PC-9 (cell line): ENCODE measurements around the gene CSGALNACT2.

ENCODE experiments used
- EZH2 ChIP-seq: fragments of 200-600 bp; sonication (generic); IDR thresholded peaks from 2 replicates; pipeline ENCODE4 v1.8.0; 2017; ENCODE audit warnings: antibody characterized with exemption, low read depth
- TF ChIP-seq, protein P1 (sequence below): fragments of 200-600 bp; sonication (generic); conservative IDR thresholded peaks from 2 replicates; pipeline ENCODE4 v1.6.1; 2017; ENCODE audit warnings: mixed run types, antibody characterized with exemption, mild to moderate bottlenecking, moderate library complexity

GRCh38 chr10:43181146-43181545, 42.9 kb downstream of the CSGALNACT2 start:
- TF ChIP-seq EZH2 = no peak
- TF ChIP-seq, protein P1, sequence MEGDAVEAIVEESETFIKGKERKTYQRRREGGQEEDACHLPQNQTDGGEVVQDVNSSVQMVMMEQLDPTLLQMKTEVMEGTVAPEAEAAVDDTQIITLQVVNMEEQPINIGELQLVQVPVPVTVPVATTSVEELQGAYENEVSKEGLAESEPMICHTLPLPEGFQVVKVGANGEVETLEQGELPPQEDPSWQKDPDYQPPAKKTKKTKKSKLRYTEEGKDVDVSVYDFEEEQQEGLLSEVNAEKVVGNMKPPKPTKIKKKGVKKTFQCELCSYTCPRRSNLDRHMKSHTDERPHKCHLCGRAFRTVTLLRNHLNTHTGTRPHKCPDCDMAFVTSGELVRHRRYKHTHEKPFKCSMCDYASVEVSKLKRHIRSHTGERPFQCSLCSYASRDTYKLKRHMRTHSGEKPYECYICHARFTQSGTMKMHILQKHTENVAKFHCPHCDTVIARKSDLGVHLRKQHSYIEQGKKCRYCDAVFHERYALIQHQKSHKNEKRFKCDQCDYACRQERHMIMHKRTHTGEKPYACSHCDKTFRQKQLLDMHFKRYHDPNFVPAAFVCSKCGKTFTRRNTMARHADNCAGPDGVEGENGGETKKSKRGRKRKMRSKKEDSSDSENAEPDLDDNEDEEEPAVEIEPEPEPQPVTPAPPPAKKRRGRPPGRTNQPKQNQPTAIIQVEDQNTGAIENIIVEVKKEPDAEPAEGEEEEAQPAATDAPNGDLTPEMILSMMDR = no peak
